Measurements from ENCODE around the gene LHFPL6. TPM values are rescaled to one million over a fixed set of nuclear protein-coding genes. Genes with fewer than 3 reads are reported as not detected.
A peak's percentile ranks its signal among the peaks of the same experiment; 100 is the strongest.

The LHFPL6 gene
- total RNA-seq, 1 donor from 2014 or later, result 31.4 TPM

DNA sequence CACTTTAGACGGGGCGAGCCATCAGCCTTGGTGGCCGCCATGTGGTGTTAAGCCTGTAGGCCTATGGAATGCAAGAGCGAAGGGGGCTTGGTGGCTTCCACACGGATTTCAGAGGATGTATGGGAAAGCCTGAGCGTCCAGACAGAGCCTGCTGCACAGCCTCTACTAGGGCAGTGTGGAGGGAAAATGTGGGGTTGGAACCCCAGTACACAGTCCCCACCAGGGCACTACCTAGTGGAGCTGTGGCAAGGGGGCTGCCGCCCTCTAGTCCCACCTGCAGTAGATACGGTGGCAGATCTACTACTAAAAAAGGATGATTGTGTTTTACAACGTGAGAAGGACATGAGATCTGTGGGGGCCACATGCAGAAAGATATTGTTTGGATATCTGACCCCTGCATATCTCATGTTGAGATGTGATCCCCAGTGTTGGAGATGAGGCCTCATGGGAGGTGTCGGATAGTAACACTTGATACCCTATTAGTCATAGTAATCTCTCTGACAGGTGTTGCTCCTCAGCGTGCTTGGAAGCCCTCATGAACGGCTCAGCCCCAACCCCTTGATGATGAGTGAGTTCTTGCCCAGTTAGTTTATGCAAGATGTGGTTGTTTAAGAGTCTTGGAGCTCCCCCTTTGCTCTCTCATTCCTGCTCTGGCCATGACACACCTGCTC lies 45.6 kb downstream of the LHFPL6 start:
- Histone ChIP-seq H3K4me3 (ENCODE audit: insufficient read depth, low read depth, low read length) (no peak overlapping the region), H3K27ac (ENCODE audit: low read depth, low read length) (no peak overlapping the region), H3K4me2 (ENCODE audit: low read length) (no peak overlapping the region), H3K79me2 (ENCODE audit: insufficient read depth, low read length) (peaks cover 7% of the 10 kb centered on the region), H3K9me3 (ENCODE audit: insufficient read depth, low read depth, low read length) (no peaks in the 10 kb centered on the region), H3K27me3 (ENCODE audit: insufficient read depth, low read length) (no peaks in the 10 kb centered on the region), H4K20me1 (ENCODE audit: insufficient read depth, low read length) (no peaks in the 10 kb centered on the region), H3K9ac (ENCODE audit: low read length) (no peak overlapping the region), H3K4me1 (ENCODE audit: insufficient read depth, low read length) (no peaks in the 10 kb centered on the region), H3K36me3 (ENCODE audit: insufficient read depth, low read length) (no peaks in the 10 kb centered on the region), H2AFZ (ENCODE audit: low read depth, low read length) (no peak overlapping the region)
- H3K9me3 Mint-ChIP-seq (ENCODE audit: unreplicated experiment), result peaks cover 2% of the 10 kb centered on the region
- no peak overlapping the region for H3K4me3 Mint-ChIP-seq (ENCODE audit: unreplicated experiment)
- peaks cover 7% of the 10 kb centered on the region for H3K36me3 Mint-ChIP-seq (ENCODE audit: low read depth, unreplicated experiment)
- FAIRE-seq (no peak), DNase-seq (ENCODE audit: low read depth) (no peak)
- TF ChIP-seq, protein P1, sequence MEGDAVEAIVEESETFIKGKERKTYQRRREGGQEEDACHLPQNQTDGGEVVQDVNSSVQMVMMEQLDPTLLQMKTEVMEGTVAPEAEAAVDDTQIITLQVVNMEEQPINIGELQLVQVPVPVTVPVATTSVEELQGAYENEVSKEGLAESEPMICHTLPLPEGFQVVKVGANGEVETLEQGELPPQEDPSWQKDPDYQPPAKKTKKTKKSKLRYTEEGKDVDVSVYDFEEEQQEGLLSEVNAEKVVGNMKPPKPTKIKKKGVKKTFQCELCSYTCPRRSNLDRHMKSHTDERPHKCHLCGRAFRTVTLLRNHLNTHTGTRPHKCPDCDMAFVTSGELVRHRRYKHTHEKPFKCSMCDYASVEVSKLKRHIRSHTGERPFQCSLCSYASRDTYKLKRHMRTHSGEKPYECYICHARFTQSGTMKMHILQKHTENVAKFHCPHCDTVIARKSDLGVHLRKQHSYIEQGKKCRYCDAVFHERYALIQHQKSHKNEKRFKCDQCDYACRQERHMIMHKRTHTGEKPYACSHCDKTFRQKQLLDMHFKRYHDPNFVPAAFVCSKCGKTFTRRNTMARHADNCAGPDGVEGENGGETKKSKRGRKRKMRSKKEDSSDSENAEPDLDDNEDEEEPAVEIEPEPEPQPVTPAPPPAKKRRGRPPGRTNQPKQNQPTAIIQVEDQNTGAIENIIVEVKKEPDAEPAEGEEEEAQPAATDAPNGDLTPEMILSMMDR (IDR thresholded peaks at IDR 0.05; ENCODE audit: insufficient read depth, low read depth, low read length), result no peak
- no peak for TF ChIP-seq EZH2 (IDR thresholded peaks at IDR 0.05; ENCODE audit: insufficient read depth, low read length)
- no peak overlapping the region for H3K27ac Mint-ChIP-seq (ENCODE audit: unreplicated experiment)
- H3K27me3 Mint-ChIP-seq (ENCODE audit: low read depth, unreplicated experiment), result no peaks in the 10 kb centered on the region
- peaks cover 16% of the 10 kb centered on the region for H3K4me1 Mint-ChIP-seq (ENCODE audit: low read depth, unreplicated experiment)

DNA sequence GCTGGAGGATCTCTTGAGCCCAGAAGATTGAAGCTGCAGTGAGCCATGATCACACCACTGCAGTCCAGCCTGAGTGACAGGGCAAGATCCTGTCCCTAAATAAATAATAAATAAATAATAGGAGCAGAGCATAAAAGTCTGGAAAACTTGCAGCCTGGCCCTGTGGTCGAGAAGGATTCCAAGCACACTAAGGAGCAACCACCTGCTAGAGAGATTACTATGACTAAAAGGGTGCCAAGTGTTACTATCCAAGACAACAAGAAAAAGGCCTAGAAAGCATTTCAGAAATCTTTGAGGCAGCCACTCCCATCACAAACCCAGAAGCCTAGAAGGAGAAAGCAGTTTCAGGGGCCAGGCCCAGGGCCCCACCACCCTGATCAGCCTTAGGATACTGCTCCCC lies 46.1 kb downstream of the LHFPL6 start:
- Mint-ChIP-seq H3K4me3 (ENCODE audit: unreplicated experiment) (no peak overlapping the region), H3K4me1 (ENCODE audit: low read depth, unreplicated experiment) (peaks cover 16% of the 10 kb centered on the region), H3K36me3 (ENCODE audit: low read depth, unreplicated experiment) (peaks cover 7% of the 10 kb centered on the region), H3K27me3 (ENCODE audit: low read depth, unreplicated experiment) (no peaks in the 10 kb centered on the region), H3K9me3 (ENCODE audit: unreplicated experiment) (peaks cover 2% of the 10 kb centered on the region), H3K27ac (ENCODE audit: unreplicated experiment) (no peak overlapping the region)
- no peaks in the 10 kb centered on the region for H4K20me1 ChIP-seq (ENCODE audit: insufficient read depth, low read length)
- no peak for DNase-seq (ENCODE audit: low read depth)
- H3K36me3 ChIP-seq (ENCODE audit: insufficient read depth, low read length), result no peaks in the 10 kb centered on the region
- TF ChIP-seq, protein P1 (IDR thresholded peaks at IDR 0.05; ENCODE audit: insufficient read depth, low read depth, low read length), result no peak
- TF ChIP-seq EZH2 (IDR thresholded peaks at IDR 0.05; ENCODE audit: insufficient read depth, low read length), result no peak
- no peak overlapping the region for H3K27ac ChIP-seq (ENCODE audit: low read depth, low read length)
- H2AFZ ChIP-seq (ENCODE audit: low read depth, low read length), result no peak overlapping the region
- H3K4me3 ChIP-seq (ENCODE audit: insufficient read depth, low read depth, low read length), result no peak overlapping the region
- no peaks in the 10 kb centered on the region for H3K4me1 ChIP-seq (ENCODE audit: insufficient read depth, low read length)
- no peak overlapping the region for H3K9ac ChIP-seq (ENCODE audit: low read length)
- no peaks in the 10 kb centered on the region for H3K9me3 ChIP-seq (ENCODE audit: insufficient read depth, low read depth, low read length)
- no peaks in the 10 kb centered on the region for H3K27me3 ChIP-seq (ENCODE audit: insufficient read depth, low read length)
- no peak overlapping the region for H3K4me2 ChIP-seq (ENCODE audit: low read length)
- FAIRE-seq, result no peak
- H3K79me2 ChIP-seq (ENCODE audit: insufficient read depth, low read length), result peaks cover 7% of the 10 kb centered on the region

DNA sequence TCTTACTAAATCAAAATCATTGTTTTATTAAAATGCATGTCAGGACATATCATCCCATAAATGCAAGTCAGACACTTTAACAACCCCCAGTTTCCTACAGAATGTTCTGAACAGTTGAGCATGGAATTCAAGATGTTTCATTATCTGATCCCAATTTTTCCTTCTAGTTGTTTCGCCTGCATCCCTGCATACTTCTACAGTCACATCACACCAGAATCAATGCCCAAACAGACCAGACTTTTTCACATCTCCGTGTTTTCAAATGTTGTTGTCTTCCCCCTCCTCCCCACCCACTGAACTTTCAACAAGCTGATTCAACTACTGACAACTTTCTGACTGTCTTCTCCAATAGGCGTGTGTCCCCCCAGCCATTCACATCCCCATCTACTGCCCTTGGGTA lies 48.6 kb downstream of the LHFPL6 start:
- FAIRE-seq (peak; percentile 32), DNase-seq (ENCODE audit: low read depth) (no peak)
- no peaks in the 10 kb centered on the region for H3K27me3 Mint-ChIP-seq (ENCODE audit: low read depth, unreplicated experiment)
- TF ChIP-seq, protein P1 (IDR thresholded peaks at IDR 0.05; ENCODE audit: insufficient read depth, low read depth, low read length), result no peak
- TF ChIP-seq EZH2 (IDR thresholded peaks at IDR 0.05; ENCODE audit: insufficient read depth, low read length), result no peak
- peak overlapping the region; percentile 41 for H3K27ac Mint-ChIP-seq (ENCODE audit: unreplicated experiment)
- no peaks in the 10 kb centered on the region for H3K27me3 ChIP-seq (ENCODE audit: insufficient read depth, low read length)
- H3K36me3 Mint-ChIP-seq (ENCODE audit: low read depth, unreplicated experiment), result peaks cover 7% of the 10 kb centered on the region
- H3K79me2 ChIP-seq (ENCODE audit: insufficient read depth, low read length), result no peaks in the 10 kb centered on the region
- H3K4me3 ChIP-seq (ENCODE audit: insufficient read depth, low read depth, low read length), result no peak overlapping the region
- no peaks in the 10 kb centered on the region for H4K20me1 ChIP-seq (ENCODE audit: insufficient read depth, low read length)
- H3K4me1 Mint-ChIP-seq (ENCODE audit: low read depth, unreplicated experiment), result peaks cover 13% of the 10 kb centered on the region
- peaks cover 2% of the 10 kb centered on the region for H3K9me3 Mint-ChIP-seq (ENCODE audit: unreplicated experiment)
- no peaks in the 10 kb centered on the region for H3K9me3 ChIP-seq (ENCODE audit: insufficient read depth, low read depth, low read length)
- no peak overlapping the region for H2AFZ ChIP-seq (ENCODE audit: low read depth, low read length)
- no peak overlapping the region for H3K4me3 Mint-ChIP-seq (ENCODE audit: unreplicated experiment)
- no peak overlapping the region for H3K27ac ChIP-seq (ENCODE audit: low read depth, low read length)
- H3K36me3 ChIP-seq (ENCODE audit: insufficient read depth, low read length), result no peaks in the 10 kb centered on the region
- no peaks in the 10 kb centered on the region for H3K4me1 ChIP-seq (ENCODE audit: insufficient read depth, low read length)
- no peak overlapping the region for H3K9ac ChIP-seq (ENCODE audit: low read length)
- no peak overlapping the region for H3K4me2 ChIP-seq (ENCODE audit: low read length)

Measured in astrocyte (in vitro differentiated cells and primary cell).